ENCODE measurements around the gene BCO2. TPM values are rescaled to one million over a fixed set of nuclear protein-coding genes. Genes with fewer than 3 reads are reported as not detected.

The BCO2 gene
- polyA plus RNA-seq, 1 experiment: 0.56 TPM

GRCh38 chr11:112162761-112163546 is 12.4 kb upstream of the BCO2 start:
- POLR2A ChIA-PET: no interaction called here

GRCh38 chr11:112163875-112164685 is 11.2 kb upstream of the BCO2 start, which contains the start of gene IL18:
TSS of gene IL18 (minus strand) at chr11:112164094. CDS start at chr11:112155053, 9,041 bp downstream.
- CTCF ChIA-PET: interaction anchor here (0.9 to 1.6 kb wide), 2 partner anchors 11 to 118 kb away, joined by 3 to 6 read pairs; partner anchors contain the start of gene BCO2

More at GRCh38 chr11:112162761-112163546, 12.4 kb upstream of the BCO2 start:
- peak; percentile 22 for DNase-seq (ENCODE audit: low read depth)
- Histone ChIP-seq H3K4me3 (ENCODE audit: low read depth, low read length) (no peak overlapping the region), H3K27me3 (ENCODE audit: control insufficient read depth, insufficient read depth, low read length) (no peaks in the 10 kb centered on the region), H3K36me3 (ENCODE audit: control insufficient read depth, insufficient read depth, low read length) (no peaks in the 10 kb centered on the region)
- CTCF ChIA-PET: interaction anchor here (0.9 to 1.6 kb wide), 2 partner anchors 12 to 119 kb away, joined by 3 to 6 read pairs; partner anchors contain the start of gene BCO2
- TF ChIP-seq CTCF (IDR thresholded peaks at IDR 0.05; ENCODE audit: insufficient read depth, low read depth, low read length): no peak

GRCh38 chr11:112165049-112165448 is 10.3 kb upstream of the BCO2 start:
- POLR2A ChIA-PET: no interaction called here
- Histone ChIP-seq H3K4me3 (ENCODE audit: low read depth, low read length) (no peak overlapping the region), H3K36me3 (ENCODE audit: control insufficient read depth, insufficient read depth, low read length) (no peaks in the 10 kb centered on the region), H3K27me3 (ENCODE audit: control insufficient read depth, insufficient read depth, low read length) (no peaks in the 10 kb centered on the region)
- CTCF ChIA-PET: interaction anchor here (1.1 kb wide), 1 partner anchor 11 kb away, joined by 3 read pairs; the partner anchor contains the start of gene BCO2
- TF ChIP-seq CTCF (IDR thresholded peaks at IDR 0.05; ENCODE audit: insufficient read depth, low read depth, low read length): no peak
- DNase-seq (ENCODE audit: low read depth): no peak

More at GRCh38 chr11:112163875-112164685, 11.2 kb upstream of the BCO2 start, which contains the start of gene IL18:
- Histone ChIP-seq H3K4me3 (ENCODE audit: low read depth, low read length) (no peak within 1 kb of the TSS), H3K36me3 (ENCODE audit: control insufficient read depth, insufficient read depth, low read length) (no peaks in the 10 kb centered on the region), H3K27me3 (ENCODE audit: control insufficient read depth, insufficient read depth, low read length) (no peaks in the 10 kb centered on the region)
- POLR2A ChIA-PET: no interaction called here
- DNase-seq (ENCODE audit: low read depth): no peak
- TF ChIP-seq CTCF (IDR thresholded peaks at IDR 0.05; ENCODE audit: insufficient read depth, low read depth, low read length): no peak

- TF ChIP-seq CTCF (IDR thresholded peaks at IDR 0.05; ENCODE audit: insufficient read depth, low read depth, low read length): no peak
- no peak for DNase-seq (ENCODE audit: low read depth)
- CTCF ChIA-PET: interaction anchor here (0.6 kb wide), 1 partner anchor 60 kb away, joined by 3 read pairs; no protein-coding TSS in a partner anchor
- POLR2A ChIA-PET: no interaction called here
- Histone ChIP-seq H3K27me3 (ENCODE audit: control insufficient read depth, insufficient read depth, low read length) (no peaks in the 10 kb centered on the region), H3K4me3 (ENCODE audit: low read depth, low read length) (no peak overlapping the region), H3K36me3 (ENCODE audit: control insufficient read depth, insufficient read depth, low read length) (no peaks in the 10 kb centered on the region)
These were observed 8.8 kb upstream of the BCO2 start for GRCh38 chr11:112166562-112166961.

GRCh38 chr11:112167145-112167544 is 8.2 kb upstream of the BCO2 start, which contains the start of gene TEX12:
TSS of gene TEX12 (plus strand) at chr11:112167372. CDS start at chr11:112169269, 1,897 bp downstream.
- DNase-seq (ENCODE audit: low read depth): no peak
- POLR2A ChIA-PET: no interaction called here
- no peak within 1 kb of the TSS for H3K4me3 ChIP-seq (ENCODE audit: low read depth, low read length)
- no peaks in the 10 kb centered on the region for H3K36me3 ChIP-seq (ENCODE audit: control insufficient read depth, insufficient read depth, low read length)
- no peaks in the 10 kb centered on the region for H3K27me3 ChIP-seq (ENCODE audit: control insufficient read depth, insufficient read depth, low read length)
- TF ChIP-seq CTCF (IDR thresholded peaks at IDR 0.05; ENCODE audit: insufficient read depth, low read depth, low read length): no peak
- CTCF ChIA-PET: interaction anchor here (0.6 kb wide), 1 partner anchor 60 kb away, joined by 3 read pairs; no protein-coding TSS in a partner anchor
